Measurements from ENCODE around the gene RFFL. TPM values are rescaled to one million over a fixed set of nuclear protein-coding genes. Genes with fewer than 3 reads are reported as not detected.

Gene RFFL
- total and polyA plus RNA-seq, 9 of the 15 experiments (the other 6 are each of a cell fraction or from before 2014, with no cell fraction given): 3.4 to 18.1 (median 12.8) TPM

DNA sequence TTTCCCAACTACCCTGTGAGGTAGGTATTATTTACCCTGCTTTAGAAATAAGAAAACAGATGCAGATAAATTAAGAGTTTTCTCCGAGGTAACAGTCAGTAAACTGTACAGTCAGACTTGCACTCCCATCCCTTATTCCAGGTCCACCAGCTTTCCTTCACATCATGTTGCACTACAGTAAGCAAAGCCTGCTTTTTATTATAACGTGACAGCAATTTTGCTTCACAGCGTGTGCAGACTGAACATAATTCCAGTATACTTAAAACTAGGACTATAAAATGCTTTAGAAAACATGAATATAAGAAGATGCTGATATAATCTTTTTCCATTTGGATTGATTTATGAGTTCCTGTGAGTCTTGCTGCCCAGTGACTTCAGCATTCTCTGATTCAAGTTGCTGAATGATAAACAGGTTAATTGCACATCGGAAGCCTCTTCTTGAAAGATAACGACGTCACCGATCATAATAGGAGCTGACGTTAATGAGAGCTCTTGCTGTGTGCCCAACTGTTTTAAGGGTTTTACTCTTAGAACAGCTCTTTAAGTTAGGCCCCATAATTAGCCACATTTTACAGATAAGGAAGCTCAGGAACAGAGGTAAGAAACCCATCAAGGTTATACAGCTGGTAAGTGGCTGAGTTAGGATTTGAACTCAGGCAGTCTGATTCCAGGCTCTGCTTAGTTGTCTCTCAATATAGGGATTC lies 81.8 kb downstream of the RFFL start (continued):
- TF ChIP-seq, protein P1, sequence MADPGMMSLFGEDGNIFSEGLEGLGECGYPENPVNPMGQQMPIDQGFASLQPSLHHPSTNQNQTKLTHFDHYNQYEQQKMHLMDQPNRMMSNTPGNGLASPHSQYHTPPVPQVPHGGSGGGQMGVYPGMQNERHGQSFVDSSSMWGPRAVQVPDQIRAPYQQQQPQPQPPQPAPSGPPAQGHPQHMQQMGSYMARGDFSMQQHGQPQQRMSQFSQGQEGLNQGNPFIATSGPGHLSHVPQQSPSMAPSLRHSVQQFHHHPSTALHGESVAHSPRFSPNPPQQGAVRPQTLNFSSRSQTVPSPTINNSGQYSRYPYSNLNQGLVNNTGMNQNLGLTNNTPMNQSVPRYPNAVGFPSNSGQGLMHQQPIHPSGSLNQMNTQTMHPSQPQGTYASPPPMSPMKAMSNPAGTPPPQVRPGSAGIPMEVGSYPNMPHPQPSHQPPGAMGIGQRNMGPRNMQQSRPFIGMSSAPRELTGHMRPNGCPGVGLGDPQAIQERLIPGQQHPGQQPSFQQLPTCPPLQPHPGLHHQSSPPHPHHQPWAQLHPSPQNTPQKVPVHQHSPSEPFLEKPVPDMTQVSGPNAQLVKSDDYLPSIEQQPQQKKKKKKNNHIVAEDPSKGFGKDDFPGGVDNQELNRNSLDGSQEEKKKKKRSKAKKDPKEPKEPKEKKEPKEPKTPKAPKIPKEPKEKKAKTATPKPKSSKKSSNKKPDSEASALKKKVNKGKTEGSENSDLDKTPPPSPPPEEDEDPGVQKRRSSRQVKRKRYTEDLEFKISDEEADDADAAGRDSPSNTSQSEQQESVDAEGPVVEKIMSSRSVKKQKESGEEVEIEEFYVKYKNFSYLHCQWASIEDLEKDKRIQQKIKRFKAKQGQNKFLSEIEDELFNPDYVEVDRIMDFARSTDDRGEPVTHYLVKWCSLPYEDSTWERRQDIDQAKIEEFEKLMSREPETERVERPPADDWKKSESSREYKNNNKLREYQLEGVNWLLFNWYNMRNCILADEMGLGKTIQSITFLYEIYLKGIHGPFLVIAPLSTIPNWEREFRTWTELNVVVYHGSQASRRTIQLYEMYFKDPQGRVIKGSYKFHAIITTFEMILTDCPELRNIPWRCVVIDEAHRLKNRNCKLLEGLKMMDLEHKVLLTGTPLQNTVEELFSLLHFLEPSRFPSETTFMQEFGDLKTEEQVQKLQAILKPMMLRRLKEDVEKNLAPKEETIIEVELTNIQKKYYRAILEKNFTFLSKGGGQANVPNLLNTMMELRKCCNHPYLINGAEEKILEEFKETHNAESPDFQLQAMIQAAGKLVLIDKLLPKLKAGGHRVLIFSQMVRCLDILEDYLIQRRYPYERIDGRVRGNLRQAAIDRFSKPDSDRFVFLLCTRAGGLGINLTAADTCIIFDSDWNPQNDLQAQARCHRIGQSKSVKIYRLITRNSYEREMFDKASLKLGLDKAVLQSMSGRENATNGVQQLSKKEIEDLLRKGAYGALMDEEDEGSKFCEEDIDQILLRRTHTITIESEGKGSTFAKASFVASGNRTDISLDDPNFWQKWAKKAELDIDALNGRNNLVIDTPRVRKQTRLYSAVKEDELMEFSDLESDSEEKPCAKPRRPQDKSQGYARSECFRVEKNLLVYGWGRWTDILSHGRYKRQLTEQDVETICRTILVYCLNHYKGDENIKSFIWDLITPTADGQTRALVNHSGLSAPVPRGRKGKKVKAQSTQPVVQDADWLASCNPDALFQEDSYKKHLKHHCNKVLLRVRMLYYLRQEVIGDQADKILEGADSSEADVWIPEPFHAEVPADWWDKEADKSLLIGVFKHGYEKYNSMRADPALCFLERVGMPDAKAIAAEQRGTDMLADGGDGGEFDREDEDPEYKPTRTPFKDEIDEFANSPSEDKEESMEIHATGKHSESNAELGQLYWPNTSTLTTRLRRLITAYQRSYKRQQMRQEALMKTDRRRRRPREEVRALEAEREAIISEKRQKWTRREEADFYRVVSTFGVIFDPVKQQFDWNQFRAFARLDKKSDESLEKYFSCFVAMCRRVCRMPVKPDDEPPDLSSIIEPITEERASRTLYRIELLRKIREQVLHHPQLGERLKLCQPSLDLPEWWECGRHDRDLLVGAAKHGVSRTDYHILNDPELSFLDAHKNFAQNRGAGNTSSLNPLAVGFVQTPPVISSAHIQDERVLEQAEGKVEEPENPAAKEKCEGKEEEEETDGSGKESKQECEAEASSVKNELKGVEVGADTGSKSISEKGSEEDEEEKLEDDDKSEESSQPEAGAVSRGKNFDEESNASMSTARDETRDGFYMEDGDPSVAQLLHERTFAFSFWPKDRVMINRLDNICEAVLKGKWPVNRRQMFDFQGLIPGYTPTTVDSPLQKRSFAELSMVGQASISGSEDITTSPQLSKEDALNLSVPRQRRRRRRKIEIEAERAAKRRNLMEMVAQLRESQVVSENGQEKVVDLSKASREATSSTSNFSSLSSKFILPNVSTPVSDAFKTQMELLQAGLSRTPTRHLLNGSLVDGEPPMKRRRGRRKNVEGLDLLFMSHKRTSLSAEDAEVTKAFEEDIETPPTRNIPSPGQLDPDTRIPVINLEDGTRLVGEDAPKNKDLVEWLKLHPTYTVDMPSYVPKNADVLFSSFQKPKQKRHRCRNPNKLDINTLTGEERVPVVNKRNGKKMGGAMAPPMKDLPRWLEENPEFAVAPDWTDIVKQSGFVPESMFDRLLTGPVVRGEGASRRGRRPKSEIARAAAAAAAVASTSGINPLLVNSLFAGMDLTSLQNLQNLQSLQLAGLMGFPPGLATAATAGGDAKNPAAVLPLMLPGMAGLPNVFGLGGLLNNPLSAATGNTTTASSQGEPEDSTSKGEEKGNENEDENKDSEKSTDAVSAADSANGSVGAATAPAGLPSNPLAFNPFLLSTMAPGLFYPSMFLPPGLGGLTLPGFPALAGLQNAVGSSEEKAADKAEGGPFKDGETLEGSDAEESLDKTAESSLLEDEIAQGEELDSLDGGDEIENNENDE (IDR thresholded peaks at IDR 0.05; ENCODE audit: low read depth, low read length): no peak
- TF ChIP-seq, protein P2, sequence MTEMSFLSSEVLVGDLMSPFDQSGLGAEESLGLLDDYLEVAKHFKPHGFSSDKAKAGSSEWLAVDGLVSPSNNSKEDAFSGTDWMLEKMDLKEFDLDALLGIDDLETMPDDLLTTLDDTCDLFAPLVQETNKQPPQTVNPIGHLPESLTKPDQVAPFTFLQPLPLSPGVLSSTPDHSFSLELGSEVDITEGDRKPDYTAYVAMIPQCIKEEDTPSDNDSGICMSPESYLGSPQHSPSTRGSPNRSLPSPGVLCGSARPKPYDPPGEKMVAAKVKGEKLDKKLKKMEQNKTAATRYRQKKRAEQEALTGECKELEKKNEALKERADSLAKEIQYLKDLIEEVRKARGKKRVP (CRISPR knock-in tag; IDR thresholded peaks at IDR 0.05): no peak
- no peak for TF ChIP-seq RAD51 (IDR thresholded peaks at IDR 0.05; ENCODE audit: borderline replicate concordance, low read depth)
- TF ChIP-seq NCOA6 (IDR thresholded peaks at IDR 0.05): 0 out of 2 replicates have a peak, but pooled peaks have one; percentile 15
- no peak for TF ChIP-seq PHTF2 (CRISPR knock-in tag; IDR thresholded peaks at IDR 0.05)
- no peak for TF ChIP-seq ZNF780A (CRISPR knock-in tag; IDR thresholded peaks at IDR 0.05)
- peak; percentile 65; the same call in 1 of the 2 replicates for TF ChIP-seq KLF16 (IDR thresholded peaks at IDR 0.05)
- TF ChIP-seq TAL1 (IDR thresholded peaks at IDR 0.05): peak; percentile 77
- no peak for TF ChIP-seq KDM4B (IDR thresholded peaks at IDR 0.05; ENCODE audit: borderline replicate concordance in 2 of 2, low read depth in 1 of 2)
- no peak for TF ChIP-seq NFIX (CRISPR knock-in tag; IDR thresholded peaks at IDR 0.05; ENCODE audit: low read depth)
- TF ChIP-seq ATF1 (CRISPR knock-in tag; IDR thresholded peaks at IDR 0.05): no peak
- TF ChIP-seq ATF1 (tag; IDR thresholded peaks at IDR 0.05): peak; percentile 91
- TF ChIP-seq, protein P3, sequence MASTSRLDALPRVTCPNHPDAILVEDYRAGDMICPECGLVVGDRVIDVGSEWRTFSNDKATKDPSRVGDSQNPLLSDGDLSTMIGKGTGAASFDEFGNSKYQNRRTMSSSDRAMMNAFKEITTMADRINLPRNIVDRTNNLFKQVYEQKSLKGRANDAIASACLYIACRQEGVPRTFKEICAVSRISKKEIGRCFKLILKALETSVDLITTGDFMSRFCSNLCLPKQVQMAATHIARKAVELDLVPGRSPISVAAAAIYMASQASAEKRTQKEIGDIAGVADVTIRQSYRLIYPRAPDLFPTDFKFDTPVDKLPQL (IDR thresholded peaks at IDR 0.05; ENCODE audit: extremely low read depth, insufficient read length): no peak
- TF ChIP-seq, protein P4, sequence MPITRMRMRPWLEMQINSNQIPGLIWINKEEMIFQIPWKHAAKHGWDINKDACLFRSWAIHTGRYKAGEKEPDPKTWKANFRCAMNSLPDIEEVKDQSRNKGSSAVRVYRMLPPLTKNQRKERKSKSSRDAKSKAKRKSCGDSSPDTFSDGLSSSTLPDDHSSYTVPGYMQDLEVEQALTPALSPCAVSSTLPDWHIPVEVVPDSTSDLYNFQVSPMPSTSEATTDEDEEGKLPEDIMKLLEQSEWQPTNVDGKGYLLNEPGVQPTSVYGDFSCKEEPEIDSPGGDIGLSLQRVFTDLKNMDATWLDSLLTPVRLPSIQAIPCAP (CRISPR knock-in tag; IDR thresholded peaks at IDR 0.05; ENCODE audit: borderline replicate concordance): no peak
- no peak for TF ChIP-seq NR2F6 (CRISPR knock-in tag; IDR thresholded peaks at IDR 0.05)

Measured in K562 (cell line).